OCI-LY7 (cell line): Measurements from ENCODE around the gene SLC9A9. TPM values are rescaled to one million over a fixed set of nuclear protein-coding genes. Genes with fewer than 3 reads are reported as not detected.
"Not testable (repeated sequence)": the region's sequence is repeated elsewhere in the genome, so short reads cannot be mapped to it uniquely, and the experiment has no call there.

ENCODE experiments used
- BruUV-seq: library from RNA; stranded (reverse); fragments of 400-500 nt; replicated peaks from 2 replicates; lab custom pipeline; 2021; lab: Mats Ljungman, UMichigan
- CTCF ChIA-PET: fragments of 300-600 bp; sonication (Branson Sonifier 250); formaldehyde crosslinking; loops from one replicate; lab custom pipeline; 2022; ENCODE audit warnings: antibody characterized with exemption; ENCODE audit not compliant: unreplicated experiment; lab: Charles Lee
- POLR2A ChIA-PET: fragments of 300-600 bp; sonication (Branson Sonifier 250); formaldehyde crosslinking; loops from one replicate; lab custom pipeline; 2022; ENCODE audit warnings: antibody characterized with exemption; lab: Charles Lee
- DNase-seq: peaks from one replicate; pipeline ENCODE4 v3.0.0-alpha.2; 2015; ENCODE audit warnings: low spot score
- H2AFZ ChIP-seq: fragments of 200-600 bp; sonication (generic), shearing (Covaris generic); 2 replicates; pipeline ENCODE4 v1.6.1; 2014; ENCODE audit warnings: mild to moderate bottlenecking, antibody characterized with exemption, low read length, moderate library complexity
- H3K27ac ChIP-seq: fragments of 200-600 bp; sonication (generic); 2 replicates; pipeline ENCODE4 v1.5.1; 2014; ENCODE audit warnings: mixed run types, low read depth, mild to moderate bottlenecking, moderate library complexity, low read length, inconsistent platforms; ENCODE audit not compliant: poor library complexity, severe bottlenecking
- H3K36me3 ChIP-seq: fragments of 200-600 bp; sonication (generic); 2 replicates; pipeline ENCODE4 v1.6.1; 2014; ENCODE audit warnings: mild to moderate bottlenecking, antibody characterized with exemption, low read length, moderate library complexity, mixed read lengths; ENCODE audit not compliant: insufficient read depth
- H3K4me1 ChIP-seq: fragments of 200-600 bp; sonication (generic); 2 replicates; pipeline ENCODE4 v1.5.1; 2014; ENCODE audit warnings: mild to moderate bottlenecking, low read length; ENCODE audit not compliant: insufficient read depth, poor library complexity, severe bottlenecking
- H3K4me2 ChIP-seq: fragments of 200-600 bp; sonication (generic); 2 replicates; pipeline ENCODE4 v1.6.1; 2014; ENCODE audit warnings: mild to moderate bottlenecking, low read length
- H3K4me3 ChIP-seq: fragments of 200-600 bp; sonication (generic); 2 replicates; pipeline ENCODE4 v1.5.1; 2014; ENCODE audit warnings: mild to moderate bottlenecking, low read depth, low read length; ENCODE audit not compliant: poor library complexity, severe bottlenecking
- H3K79me2 ChIP-seq: fragments of 200-600 bp; sonication (generic); 2 replicates; pipeline ENCODE4 v1.6.1; 2016; ENCODE audit warnings: low read depth, mild to moderate bottlenecking, low read length, moderate library complexity, mixed read lengths; ENCODE audit not compliant: insufficient read depth
- H3K9me2 ChIP-seq: fragments of 200-600 bp; sonication (generic); 2 replicates; pipeline ENCODE4 v1.6.1; 2016; ENCODE audit warnings: mild to moderate bottlenecking, low read length, mixed read lengths; ENCODE audit not compliant: insufficient read depth
- H3K9me3 ChIP-seq: fragments of 200-600 bp; sonication (generic); 2 replicates; pipeline ENCODE4 v1.6.1; 2014; ENCODE audit warnings: mild to moderate bottlenecking, mixed run types, low read length, mixed read lengths
- H4K20me1 ChIP-seq: fragments of 200-600 bp; sonication (generic); 2 replicates; pipeline ENCODE4 v1.6.1; 2014; ENCODE audit warnings: mild to moderate bottlenecking, antibody characterized with exemption, low read length, moderate library complexity, mixed read lengths; ENCODE audit not compliant: insufficient read depth
- CTCF ChIP-seq: fragments of 200-600 bp; sonication (generic); conservative IDR thresholded peaks from 2 replicates; pipeline ENCODE4 v1.5.1; 2014; ENCODE audit warnings: mild to moderate bottlenecking, antibody characterized with exemption, low read length, moderate library complexity, mixed read lengths
- EZH2phosphoT487 ChIP-seq: fragments of 200-600 bp; sonication (generic); IDR thresholded peaks from 2 replicates; pipeline ENCODE4 v1.6.1; 2018; ENCODE audit warnings: low read depth, borderline replicate concordance, mild to moderate bottlenecking, mixed run types, antibody characterized with exemption, low read length, moderate library complexity, mixed read lengths
- intact Hi-C: fragments of 100-400 bp; cut with micrococcal nuclease; formaldehyde crosslinking; loops from one replicate; pipeline ENCODE4 v1.10.0; 2022; ENCODE audit not compliant: unreplicated experiment
- total RNA-seq, 2 experiments: library from RNA; depleted of rRNA in 1 of 2; stranded (reverse); fragments of >200 nt in 1 of 2; shearing (Covaris generic) in 1 of 2; gene quantifications; 2 replicates each; pipeline ENCODE4 v1.2.3, GENCODE V29; 2014 to 2022

SLC9A9 gene
- total RNA-seq, 2 experiments from 2014 or later, result 9.3 to 14.8 TPM

DNA sequence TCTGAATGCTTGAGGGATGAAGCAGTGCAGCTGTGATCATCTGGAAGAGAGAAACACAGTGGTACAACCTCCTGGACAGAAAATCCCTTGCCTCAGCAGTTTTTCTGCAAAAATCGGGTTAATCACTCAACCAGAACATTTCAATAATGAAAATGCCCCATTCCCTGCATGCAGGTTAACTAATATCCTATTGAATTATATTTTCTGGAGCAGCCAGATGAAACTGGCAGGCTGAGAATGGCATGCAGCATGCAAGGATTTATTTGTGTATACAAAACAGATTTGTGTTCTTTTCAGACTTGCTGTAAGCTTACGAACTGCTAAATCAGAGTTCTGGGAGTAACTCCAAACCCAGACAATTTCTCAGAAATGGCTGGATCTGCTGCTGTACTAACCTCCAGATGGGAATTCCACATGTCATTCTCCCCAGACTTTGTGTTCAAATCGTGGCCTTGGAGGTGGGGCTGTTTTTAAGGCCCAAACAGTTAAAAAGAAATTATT is 39.1 kb downstream of the SLC9A9 start:
- Histone ChIP-seq H3K4me2 (no peak overlapping the region), H4K20me1 (no peaks in the 10 kb centered on the region), H3K79me2 (no peaks in the 10 kb centered on the region), H3K4me1 (no peaks in the 10 kb centered on the region), H3K4me3 (no peak overlapping the region), H3K27ac (no peak overlapping the region), H3K9me2 (no peaks in the 10 kb centered on the region), H3K36me3 (no peaks in the 10 kb centered on the region), H2AFZ (no peak overlapping the region), H3K9me3 (no peaks in the 10 kb centered on the region)
- intact Hi-C loops, result no loop called here
- ChIA-PET CTCF (no interaction called here), POLR2A (no interaction called here)
- TF ChIP-seq CTCF, result no peak
- TF ChIP-seq EZH2phosphoT487, result no peak
- DNase-seq, result no peak
- no TSS peak for BruUV-seq

- ChIA-PET POLR2A (interaction anchor here (0.6 kb wide), 1 partner anchor 746 kb away, joined by 3 read pairs; no protein-coding TSS in a partner anchor), CTCF (no interaction called here)
- H3K4me1 ChIP-seq, result no peaks in the 10 kb centered on the region
- no peak for DNase-seq
- BruUV-seq, result no TSS peak
- intact Hi-C loops, result no loop called here
- H3K9me3 ChIP-seq, result no peaks in the 10 kb centered on the region
- H3K4me2 ChIP-seq, result no peak overlapping the region
- no peak overlapping the region for H3K4me3 ChIP-seq
- TF ChIP-seq EZH2phosphoT487 (no peak), CTCF (no peak)
- H3K79me2 ChIP-seq, result no peaks in the 10 kb centered on the region
- H3K9me2 ChIP-seq, result no peaks in the 10 kb centered on the region
- no peak overlapping the region for H3K27ac ChIP-seq
- no peaks in the 10 kb centered on the region for H3K36me3 ChIP-seq
- H2AFZ ChIP-seq, result no peak overlapping the region
- H4K20me1 ChIP-seq, result no peaks in the 10 kb centered on the region
These were observed 40.2 kb downstream of the SLC9A9 start for GRCh38 chr3:143808030-143808429.

- no peak overlapping the region for H2AFZ ChIP-seq
- no peaks in the 10 kb centered on the region for H3K79me2 ChIP-seq
- no peaks in the 10 kb centered on the region for H3K4me1 ChIP-seq
- H3K4me3 ChIP-seq, result no peak overlapping the region
- BruUV-seq, result no TSS peak
- ChIA-PET POLR2A (no interaction called here), CTCF (no interaction called here)
- no peaks in the 10 kb centered on the region for H4K20me1 ChIP-seq
- TF ChIP-seq EZH2phosphoT487, result no peak
- no peak for TF ChIP-seq CTCF
- no peak for DNase-seq
- intact Hi-C loops, result no loop called here
- H3K9me2 ChIP-seq, result no peaks in the 10 kb centered on the region
- no peak overlapping the region for H3K27ac ChIP-seq
- no peaks in the 10 kb centered on the region for H3K36me3 ChIP-seq
- H3K4me2 ChIP-seq, result no peak overlapping the region
- no peaks in the 10 kb centered on the region for H3K9me3 ChIP-seq
These were observed 42.2 kb downstream of the SLC9A9 start for GRCh38 chr3:143806038-143806437.

DNA sequence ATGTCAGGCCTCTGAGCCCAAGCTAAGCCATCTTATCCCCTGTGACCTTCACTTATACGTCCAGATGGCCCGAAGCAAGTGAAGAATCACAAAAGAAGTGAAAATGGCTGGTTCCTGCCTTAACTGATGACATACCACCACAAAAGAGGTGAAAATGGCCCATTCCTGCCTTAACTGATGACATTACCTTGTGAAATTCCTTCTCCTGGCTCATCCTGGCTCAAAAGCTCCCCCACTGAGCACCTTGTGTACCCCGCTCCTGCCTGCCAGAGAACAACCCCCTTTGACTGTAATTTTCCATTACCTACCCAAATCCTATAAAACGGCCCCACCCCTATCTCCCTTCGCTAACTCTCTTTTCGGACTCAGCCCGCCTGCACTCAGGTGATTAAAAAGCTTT is 42.8 kb downstream of the SLC9A9 start:
- H3K36me3 ChIP-seq, BruUV-seq, H2AFZ ChIP-seq, H4K20me1 ChIP-seq, H3K4me2 ChIP-seq, POLR2A ChIA-PET, H3K9me3 ChIP-seq, intact Hi-C loops, H3K9me2 ChIP-seq, H3K79me2 ChIP-seq, CTCF ChIA-PET, DNase-seq, H3K27ac ChIP-seq, H3K4me1 ChIP-seq, H3K4me3 ChIP-seq: not testable (repeated sequence)
